WERI-Rb-1 (cell line): ENCODE data around the gene CALCOCO1.

ENCODE experiments used
- DNase-seq: peaks from one replicate; pipeline ENCODE4 v3.0.0-alpha.2; 2020
- H3K27ac ChIP-seq: fragments of 250-450 bp; sonication (Bioruptor Pico); 2 replicates; pipeline ENCODE4 v1.5.1; 2020; ENCODE audit warnings: mild to moderate bottlenecking, moderate library complexity
- H3K27me3 ChIP-seq: fragments of 250-450 bp; sonication (Bioruptor Pico); 2 replicates; pipeline ENCODE4 v1.5.1; 2021; ENCODE audit warnings: mild to moderate bottlenecking, low read depth, moderate library complexity; ENCODE audit not compliant: insufficient read depth, severe bottlenecking
- H3K36me3 ChIP-seq: fragments of 250-450 bp; sonication (Bioruptor Pico); 2 replicates; pipeline ENCODE4 v1.5.1; 2020; ENCODE audit warnings: mild to moderate bottlenecking, moderate library complexity
- H3K4me3 ChIP-seq: 2 replicates; pipeline ENCODE4 v1.5.1; 2011; ENCODE audit warnings: low read depth, mild to moderate bottlenecking, control low read depth, low read length
- H3K9me3 ChIP-seq: fragments of 250-450 bp; sonication (Bioruptor Pico); 2 replicates; pipeline ENCODE4 v1.5.1; 2021; ENCODE audit warnings: mild to moderate bottlenecking, moderate library complexity; ENCODE audit not compliant: severe bottlenecking
- CTCF ChIP-seq: IDR thresholded peaks from 2 replicates; pipeline ENCODE4 v1.5.1; 2011; ENCODE audit warnings: low read depth, mild to moderate bottlenecking, control low read depth, inconsistent platforms, low read length

CALCOCO1 gene

GRCh38 chr12:53738406-53739213 lies 11.4 kb upstream of the CALCOCO1 start:
- TF ChIP-seq CTCF, result no peak
- H3K4me3 ChIP-seq, result peak overlapping the region; percentile 47
- H3K9me3 ChIP-seq, result no peaks in the 10 kb centered on the region
- no peaks in the 10 kb centered on the region for H3K36me3 ChIP-seq
- peak overlapping the region; percentile 87 for H3K27ac ChIP-seq
- H3K27me3 ChIP-seq, result no peaks in the 10 kb centered on the region
- peak; percentile 83 for DNase-seq

- Histone ChIP-seq H3K9me3 (no peaks in the 10 kb centered on the region), H3K27ac (peak overlapping the region; percentile 87), H3K27me3 (no peaks in the 10 kb centered on the region), H3K36me3 (no peaks in the 10 kb centered on the region), H3K4me3 (peak overlapping the region; percentile 47)
- DNase-seq, result no peak
- no peak for TF ChIP-seq CTCF
These were observed 10.7 kb upstream of the CALCOCO1 start for GRCh38 chr12:53737951-53738405.

- TF ChIP-seq CTCF, result no peak
- DNase-seq, result peak; percentile 45
- H3K27me3 ChIP-seq, result no peaks in the 10 kb centered on the region
- H3K9me3 ChIP-seq, result no peaks in the 10 kb centered on the region
- no peaks in the 10 kb centered on the region for H3K36me3 ChIP-seq
- no peak overlapping the region for H3K4me3 ChIP-seq
- peak overlapping the region; percentile 87 for H3K27ac ChIP-seq
These were observed 10.0 kb upstream of the CALCOCO1 start for GRCh38 chr12:53737093-53737808.

- TF ChIP-seq CTCF, result no peak
- Histone ChIP-seq H3K36me3 (no peaks in the 10 kb centered on the region), H3K27me3 (no peaks in the 10 kb centered on the region), H3K4me3 (no peak overlapping the region), H3K9me3 (no peaks in the 10 kb centered on the region), H3K27ac (no peak overlapping the region)
- DNase-seq, result no peak
These were observed 9.3 kb upstream of the CALCOCO1 start for GRCh38 chr12:53736592-53736991.

GRCh38 chr12:53735556-53735955 lies 8.3 kb upstream of the CALCOCO1 start:
- Histone ChIP-seq H3K27me3 (no peaks in the 10 kb centered on the region), H3K9me3 (no peaks in the 10 kb centered on the region), H3K36me3 (no peaks in the 10 kb centered on the region), H3K27ac (no peak overlapping the region), H3K4me3 (no peak overlapping the region)
- DNase-seq, result no peak
- TF ChIP-seq CTCF, result no peak
